ENCODE data around the gene MMAA. TPM values are rescaled to one million over a fixed set of nuclear protein-coding genes. Genes with fewer than 3 reads are reported as not detected.

The MMAA gene
- total RNA-seq, 1 donor from 2014 or later: 9.5 TPM

DNA sequence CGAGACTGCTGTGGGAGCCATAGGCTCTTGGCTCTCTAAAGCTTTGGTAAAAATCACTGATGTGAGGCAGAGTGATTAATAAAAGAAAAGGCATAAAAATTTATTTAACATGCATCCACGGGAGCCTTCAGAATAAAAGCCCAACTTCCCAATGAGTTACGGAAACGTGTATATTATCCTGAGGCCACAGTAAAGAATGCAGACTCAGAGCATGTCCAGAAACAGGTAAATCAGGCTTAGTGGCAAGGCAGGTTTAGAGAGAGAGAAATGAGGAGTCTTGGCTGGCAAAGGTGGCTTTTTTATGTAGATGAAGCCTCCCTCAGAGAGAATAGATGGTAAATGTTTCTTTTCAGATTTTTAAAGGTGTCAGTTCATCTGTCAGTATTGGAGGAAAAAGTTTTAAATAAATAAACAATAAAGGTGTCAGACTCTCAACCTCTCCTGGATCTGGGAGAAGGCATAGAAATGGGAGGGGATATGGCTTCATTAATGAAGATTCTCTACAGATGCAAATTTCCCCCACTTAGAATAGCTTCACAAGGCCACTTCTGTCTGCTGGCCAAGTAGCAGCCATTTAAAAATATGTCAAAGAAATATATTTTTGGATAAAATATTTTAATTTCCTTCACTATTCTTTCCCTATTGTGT, 84.8 kb downstream of the MMAA start:
- no peak for DNase-seq (ENCODE audit: low read depth)

DNA sequence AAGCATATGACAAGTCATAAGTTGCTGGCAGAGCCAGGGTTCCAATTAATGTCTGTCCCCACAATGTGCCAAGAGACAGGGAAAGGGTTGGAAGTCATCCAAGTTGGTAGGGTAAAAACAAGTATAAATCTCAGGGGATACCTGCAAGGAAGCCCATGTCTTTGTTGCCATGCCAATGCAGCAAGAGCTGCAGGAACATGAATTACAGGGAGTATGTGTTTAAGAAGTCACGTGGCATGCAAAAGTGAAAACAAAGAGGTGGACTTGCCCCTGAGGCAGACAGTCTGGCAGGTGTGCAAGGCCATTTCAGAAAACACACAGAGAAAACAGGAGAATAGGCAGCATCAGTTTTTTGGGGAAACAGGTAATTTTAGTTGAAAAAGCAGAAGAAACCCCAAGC, 90.2 kb downstream of the MMAA start:
- no peak for DNase-seq (ENCODE audit: low read depth)

Other genes with a start within 250 kb of the MMAA start
- gene SMAD1, start 137.5 kb upstream of the MMAA start, total RNA-seq: 58.9 and 61.3 TPM in 2 replicates
- gene C4orf51, start 60.8 kb downstream of the MMAA start, total RNA-seq: not detected in 2 replicates